Lung (tissue), 12 donors: ENCODE data around the gene AGXT2. TPM values are rescaled to one million over a fixed set of nuclear protein-coding genes. Genes with fewer than 3 reads are reported as not detected.

Source experiments
- ATAC-seq: fragments of 200-7000 bp; cut with Tn5 transposase; one replicate; pipeline ENCODE4 v1.9.1; 2020; ENCODE audit warnings: moderate number of reproducible peaks; ENCODE audit not compliant: insufficient read depth, low FRiP score
- DNase-seq, 3 donors: peaks; one replicate each; pipeline ENCODE4 v3.0.0-alpha.2; 2013 to 2017
- H3K27ac ChIP-seq, 2 donors: one replicate each; pipeline ENCODE4 v1.5.1; 2013; ENCODE audit warnings: mild to moderate bottlenecking in 2 of 2, moderate library complexity in 2 of 2, control low read depth in 1 of 2, inconsistent platforms in 1 of 2, low read depth in 1 of 2, low read length in 1 of 2
- H3K27me3 ChIP-seq, 3 donors: one replicate each; pipeline ENCODE4 v1.5.1; 2013; ENCODE audit warnings: low read length in 2 of 3; ENCODE audit not compliant: control insufficient read depth in 3 of 3, insufficient read depth in 3 of 3
- H3K36me3 ChIP-seq, 4 donors: one replicate each; pipeline ENCODE4 v1.5.1; 2013; ENCODE audit warnings: low read length in 4 of 4, mild to moderate bottlenecking in 1 of 4, moderate library complexity in 1 of 4; ENCODE audit not compliant: control insufficient read depth in 4 of 4, insufficient read depth in 4 of 4
- H3K4me1 ChIP-seq, 5 donors: one replicate each; pipeline ENCODE4 v1.5.1; 2013; ENCODE audit warnings: low read length in 5 of 5, mild to moderate bottlenecking in 2 of 5, moderate library complexity in 1 of 5; ENCODE audit not compliant: control insufficient read depth in 5 of 5, insufficient read depth in 5 of 5
- H3K4me3 ChIP-seq: one replicate; pipeline ENCODE4 v1.5.1; 2013; ENCODE audit warnings: mild to moderate bottlenecking, control low read depth, moderate library complexity
- H3K9ac ChIP-seq, 2 donors: one replicate each; pipeline ENCODE4 v1.5.1; 2013; ENCODE audit warnings: low read length in 2 of 2, control low read depth in 1 of 2; ENCODE audit not compliant: insufficient read depth in 1 of 2
- H3K9me3 ChIP-seq, 4 donors: one replicate each; pipeline ENCODE4 v1.5.1; 2013; ENCODE audit warnings: low read length in 3 of 4, mild to moderate bottlenecking in 1 of 4, moderate library complexity in 1 of 4; ENCODE audit not compliant: control insufficient read depth in 4 of 4, insufficient read depth in 3 of 4
- CTCF ChIP-seq: IDR thresholded peaks from 2 replicates; pipeline ENCODE4 v1.5.1; 2012; ENCODE audit warnings: mild to moderate bottlenecking; ENCODE audit errors: control extremely low read depth, extremely low read depth
- WGBS, 2 donors: extraction: QIAGEN DNeasy Blood & Tissue Kit; methylation state at CpG; one replicate each; pipeline ENCODE4 v1.1.7; 2013; 5-methylcytosine and 5-hydroxymethylcytosine counted together
- polyA plus RNA-seq, 2 donors: library from polyadenylated mRNA; stranded (reverse); fragments of 200-250 nt; gene quantifications; one replicate each; pipeline ENCODE4 v1.2.1, GENCODE V29; 2013
- total RNA-seq, 2 donors: library from RNA; depleted of rRNA in 1 of 2; stranded (reverse); fragments of >200 nt in 1 of 2; gene quantifications; one replicate each; pipeline ENCODE4 v1.2.1, GENCODE V29; 2014 to 2021
- donor health status: control.
- donor health status: control.
- donor health status: Bipolar disorder and iron deficiency.
- donor health status: healthy.
- donor health status: DM: yes; HTN: yes; CAD: no.

The AGXT2 gene
- total and polyA plus RNA-seq, 4 donors: not detected

GRCh38 chr5:35089334-35090314 is 41.9 kb upstream of the AGXT2 start:
- DNase-seq: peak; percentile 59 to 78 (median 74)
- 64 to 67% methylated on average over 7 of the region's 7 CpGs for WGBS, 2 donors
- Histone ChIP-seq H3K27me3 (no peaks in the 10 kb centered on the region), H3K4me3 (no peak overlapping the region), H3K27ac (no peak overlapping the region), H3K9me3 (no peaks in the 10 kb centered on the region), H3K36me3 (no peaks in the 10 kb centered on the region), H3K9ac (no peak overlapping the region), H3K4me1 (no peaks in the 10 kb centered on the region)
- ATAC-seq: peak; percentile 53
- TF ChIP-seq CTCF: peak; percentile 59

GRCh38 chr5:35087991-35088390 is 40.2 kb upstream of the AGXT2 start:
- DNase-seq (no peak), ATAC-seq (no peak)
- Histone ChIP-seq H3K9ac (no peak overlapping the region), H3K36me3 (no peaks in the 10 kb centered on the region), H3K9me3 (no peaks in the 10 kb centered on the region), H3K4me1 (no peaks in the 10 kb centered on the region), H3K27me3 (no peaks in the 10 kb centered on the region), H3K4me3 (no peak overlapping the region), H3K27ac (no peak overlapping the region)
- TF ChIP-seq CTCF: no peak
- 85 to 86% methylated on average over 3 of the region's 3 CpGs for WGBS, 2 donors

GRCh38 chr5:35083150-35083549 is 35.4 kb upstream of the AGXT2 start:
- H3K9ac ChIP-seq: no peak overlapping the region
- no peaks in the 10 kb centered on the region for H3K27me3 ChIP-seq
- no peaks in the 10 kb centered on the region for H3K36me3 ChIP-seq
- no peak for DNase-seq
- peak; percentile 11 for ATAC-seq
- no peak overlapping the region for H3K4me3 ChIP-seq
- WGBS, 2 donors: 84 to 86% methylated on average over 3 of the region's 3 CpGs
- H3K4me1 ChIP-seq: peaks cover 0 to 2% (median 0%) of the 10 kb centered on the region in 5 donors
- peaks cover 0 to 2% (median 0%) of the 10 kb centered on the region in 4 donors for H3K9me3 ChIP-seq
- no peak for TF ChIP-seq CTCF
- no peak overlapping the region for H3K27ac ChIP-seq
